ENCODE measurements around the gene RSRC2.

Gene RSRC2

DNA sequence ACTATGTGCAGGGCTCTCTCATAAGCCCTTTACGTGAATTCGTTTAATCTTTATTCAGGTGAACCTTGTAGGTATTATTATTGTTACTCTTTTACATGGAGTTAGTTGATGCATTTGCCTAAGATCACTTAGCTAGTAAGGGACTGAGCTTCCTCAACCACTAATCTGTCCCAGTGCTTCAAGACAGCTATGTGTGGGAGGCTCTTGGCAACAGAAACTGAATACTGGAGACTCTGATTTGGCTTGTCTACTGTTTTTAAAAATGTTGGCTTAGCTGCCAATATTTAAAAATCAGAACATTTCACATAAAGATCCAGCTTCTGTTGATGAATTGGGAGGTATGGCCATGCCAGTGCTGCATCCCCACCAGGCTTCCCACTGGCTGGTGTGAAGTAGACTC lies 7.1 kb upstream of the RSRC2 start:
- Histone ChIP-seq H3K4me3 (no peak overlapping the region), H3K4me1 (no peaks in the 10 kb centered on the region), H3K36me3 (replicated peaks) (peaks cover 79% of the 10 kb centered on the region), H3K27me3 (ENCODE audit: low read depth) (no peaks in the 10 kb centered on the region), H3K9me3 (no peaks in the 10 kb centered on the region)
- no peak for DNase-seq (ENCODE audit: low spot score in 2 of 2)
- in situ Hi-C loops (cut with MboI; ENCODE audit: low sequenced_read_pairs): no loop called here

DNA sequence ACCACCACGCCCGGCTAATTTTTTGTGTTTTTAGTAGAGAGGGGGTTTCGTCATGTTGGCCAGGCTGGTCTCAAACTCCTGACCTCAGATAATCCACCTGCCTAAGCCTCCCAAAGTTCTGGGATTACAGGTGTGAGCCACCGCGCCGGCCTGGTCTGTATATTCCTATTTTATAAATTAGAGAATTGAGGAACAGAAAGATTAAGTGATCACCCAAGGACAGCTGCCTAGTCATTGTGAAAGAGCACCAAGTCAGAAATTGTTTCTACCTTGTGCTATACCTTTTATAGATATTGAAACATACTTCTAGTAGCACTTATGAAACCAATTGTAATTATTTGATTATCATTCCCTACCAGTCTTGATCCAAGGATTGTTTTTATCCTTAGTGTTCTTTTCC lies 2.3 kb upstream of the RSRC2 start:
- no peak for DNase-seq (ENCODE audit: low spot score in 2 of 2)
- Histone ChIP-seq H3K27me3 (ENCODE audit: low read depth) (no peaks in the 10 kb centered on the region), H3K36me3 (replicated peaks) (peaks cover 60% of the 10 kb centered on the region), H3K9me3 (no peaks in the 10 kb centered on the region), H3K4me1 (peaks cover 8% of the 10 kb centered on the region), H3K4me3 (no peak overlapping the region)
- in situ Hi-C loops (cut with MboI; ENCODE audit: low sequenced_read_pairs): no loop called here

DNA sequence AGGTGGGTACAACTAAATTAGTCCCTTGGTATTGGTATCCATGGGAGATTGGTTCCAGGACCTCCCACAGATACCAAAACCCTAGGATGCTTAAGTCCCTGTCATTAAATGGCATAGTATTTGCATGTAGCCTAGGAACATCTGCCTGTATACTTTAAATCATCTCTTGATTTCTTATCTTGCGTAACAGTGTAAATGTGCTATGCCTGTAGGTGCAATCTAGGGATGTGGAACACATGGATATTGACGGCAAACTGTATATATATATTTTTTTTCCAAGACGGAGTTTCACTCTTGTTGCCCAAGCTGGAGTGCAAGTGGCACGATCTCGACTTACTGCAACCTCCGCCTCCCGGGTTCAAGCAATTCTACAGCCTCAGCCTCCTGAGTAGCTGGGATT lies 1.8 kb upstream of the RSRC2 start:
- Histone ChIP-seq H3K4me1 (peaks cover 12% of the 10 kb centered on the region), H3K36me3 (replicated peaks) (peaks cover 60% of the 10 kb centered on the region), H3K27me3 (ENCODE audit: low read depth) (no peaks in the 10 kb centered on the region), H3K9me3 (no peaks in the 10 kb centered on the region), H3K4me3 (peak overlapping the region; percentile 78)
- no peak for DNase-seq (ENCODE audit: low spot score in 2 of 2)
- in situ Hi-C loops (cut with MboI; ENCODE audit: low sequenced_read_pairs): no loop called here

DNA sequence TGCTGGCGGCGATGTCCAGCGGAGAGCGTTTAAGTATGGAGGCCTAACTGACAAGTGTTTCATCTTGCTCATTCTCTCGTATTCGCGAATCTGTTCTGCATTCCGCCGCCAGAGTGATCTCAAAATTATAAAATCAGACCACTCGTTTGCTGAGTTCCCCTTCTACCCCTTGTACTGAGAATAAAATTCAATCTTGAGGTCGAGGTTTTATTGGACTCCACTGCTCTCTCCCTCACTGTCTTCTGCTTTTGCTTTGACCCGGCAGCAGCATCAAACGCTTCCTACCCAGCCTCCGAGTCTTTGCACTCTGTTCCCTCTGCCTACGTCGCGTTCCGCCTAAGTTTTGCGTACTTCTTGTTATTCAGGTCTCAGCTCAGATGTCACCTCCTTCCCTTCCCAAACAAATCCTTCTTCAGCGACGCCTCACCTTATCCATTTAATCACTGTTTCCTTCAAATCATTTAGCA lies 775 bp upstream of the RSRC2 start:
- in situ Hi-C loops (cut with MboI; ENCODE audit: low sequenced_read_pairs): no loop called here
- Histone ChIP-seq H3K4me3 (peak overlapping the region; percentile 78), H3K9me3 (no peaks in the 10 kb centered on the region), H3K4me1 (peaks cover 19% of the 10 kb centered on the region), H3K36me3 (replicated peaks) (peaks cover 62% of the 10 kb centered on the region), H3K27me3 (ENCODE audit: low read depth) (no peaks in the 10 kb centered on the region)
- DNase-seq (ENCODE audit: low spot score in 2 of 2): peak; percentile 19 to 54

DNA sequence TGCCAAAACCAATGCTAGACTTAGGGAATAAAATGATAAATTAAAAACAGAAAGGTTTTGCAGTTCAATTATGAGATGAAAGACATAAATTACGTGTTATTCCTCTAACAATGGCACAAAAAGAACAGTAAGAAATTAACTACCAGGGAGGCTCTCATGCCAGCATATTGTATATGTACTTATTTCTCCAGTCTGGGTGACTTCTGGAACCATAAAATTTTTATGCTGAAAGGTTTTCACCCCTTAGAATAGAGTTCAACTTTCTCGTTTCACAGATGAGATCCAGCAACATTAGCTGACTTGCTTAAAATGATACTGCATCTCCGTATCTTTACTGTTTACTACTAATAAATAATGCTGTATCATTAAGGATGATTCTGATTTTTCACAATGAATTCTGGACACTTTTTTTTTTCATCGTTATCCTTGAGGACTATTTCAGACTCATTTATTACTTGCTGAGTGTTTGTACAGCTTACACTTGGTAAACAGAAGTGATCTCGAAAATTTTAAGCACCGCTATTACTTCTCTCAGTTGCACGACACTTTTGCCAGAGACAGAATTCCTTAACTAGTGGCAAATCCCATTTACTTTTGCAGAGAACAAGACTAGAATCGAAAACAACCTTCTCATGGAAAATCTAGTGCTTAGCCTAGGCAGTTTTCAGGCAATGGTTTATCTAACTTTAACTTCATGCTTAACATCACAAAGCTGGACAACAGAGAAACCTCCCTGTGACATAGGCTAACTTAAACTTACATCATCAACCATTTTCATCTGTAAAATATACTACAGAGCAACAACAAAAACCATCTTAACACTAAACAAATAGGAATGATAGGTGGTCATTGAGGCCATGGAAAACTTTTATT lies 2.7 kb downstream of the RSRC2 start:
- Histone ChIP-seq H3K4me1 (peaks cover 19% of the 10 kb centered on the region), H3K36me3 (replicated peaks) (peaks cover 72% of the 10 kb centered on the region), H3K4me3 (peak overlapping the region; percentile 78), H3K27me3 (ENCODE audit: low read depth) (no peaks in the 10 kb centered on the region), H3K9me3 (no peaks in the 10 kb centered on the region)
- in situ Hi-C loops (cut with MboI; ENCODE audit: low sequenced_read_pairs): loop anchor here (25.0 kb wide), 3 partner anchors 238 to 1088 kb away; partner anchors contain the start of genes CCDC62, DDX55 and DENR
- DNase-seq (ENCODE audit: low spot score in 2 of 2): no peak

DNA sequence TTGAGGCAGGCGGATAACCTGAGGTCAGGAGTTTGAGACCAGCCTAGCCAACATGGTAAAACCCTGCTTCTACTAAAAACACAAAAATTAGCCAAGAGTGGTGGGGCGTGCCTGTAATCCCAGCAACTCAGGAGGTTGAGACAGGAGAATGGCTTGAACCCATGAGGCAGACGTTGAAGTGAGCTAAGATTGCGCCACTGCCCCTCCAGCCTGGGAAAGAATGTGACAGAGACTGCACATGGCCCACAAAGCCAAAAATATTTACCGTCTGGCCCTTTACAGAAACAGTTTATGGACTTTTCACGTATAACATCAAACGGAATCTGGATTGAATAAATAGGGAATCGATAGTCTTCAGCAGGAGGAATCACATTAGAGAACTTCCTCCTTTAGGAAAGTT lies 3.5 kb downstream of the RSRC2 start:
- Histone ChIP-seq H3K4me3 (peak overlapping the region; percentile 78), H3K4me1 (peaks cover 15% of the 10 kb centered on the region), H3K36me3 (replicated peaks) (peaks cover 72% of the 10 kb centered on the region), H3K27me3 (ENCODE audit: low read depth) (no peaks in the 10 kb centered on the region), H3K9me3 (no peaks in the 10 kb centered on the region)
- DNase-seq (ENCODE audit: low spot score in 2 of 2): no peak
- in situ Hi-C loops (cut with MboI; ENCODE audit: low sequenced_read_pairs): loop anchor here (25.0 kb wide), 3 partner anchors 239 to 1089 kb away; partner anchors contain the start of genes CCDC62, DDX55 and DENR

DNA sequence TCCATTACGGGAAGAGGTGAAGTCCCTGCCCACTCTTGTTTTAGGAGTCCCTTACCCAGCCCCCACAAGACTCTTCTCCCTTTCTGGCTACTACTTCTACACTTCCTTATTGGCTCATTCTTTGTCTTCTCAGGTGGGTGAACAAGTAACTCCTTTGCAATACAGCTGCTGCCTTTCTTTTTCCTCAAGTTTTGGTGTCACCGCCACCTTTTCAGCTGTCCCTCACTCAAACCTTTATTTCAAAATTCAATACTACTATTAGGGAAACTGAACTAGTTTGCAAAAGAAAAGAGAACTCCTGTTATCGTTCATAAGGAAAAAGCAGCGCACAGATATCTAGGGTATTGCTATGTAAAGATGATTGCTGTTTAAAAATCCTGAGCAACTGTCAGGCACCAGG lies 6.1 kb downstream of the RSRC2 start:
- Histone ChIP-seq H3K36me3 (replicated peaks) (peaks cover 98% of the 10 kb centered on the region), H3K4me1 (peaks cover 12% of the 10 kb centered on the region), H3K9me3 (no peaks in the 10 kb centered on the region), H3K4me3 (no peak overlapping the region), H3K27me3 (ENCODE audit: low read depth) (no peaks in the 10 kb centered on the region)
- no peak for DNase-seq (ENCODE audit: low spot score in 2 of 2)
- in situ Hi-C loops (cut with MboI; ENCODE audit: low sequenced_read_pairs): loop anchor here (25.0 kb wide), 3 partner anchors 242 to 1092 kb away; partner anchors contain the start of genes CCDC62, DDX55 and DENR

DNA sequence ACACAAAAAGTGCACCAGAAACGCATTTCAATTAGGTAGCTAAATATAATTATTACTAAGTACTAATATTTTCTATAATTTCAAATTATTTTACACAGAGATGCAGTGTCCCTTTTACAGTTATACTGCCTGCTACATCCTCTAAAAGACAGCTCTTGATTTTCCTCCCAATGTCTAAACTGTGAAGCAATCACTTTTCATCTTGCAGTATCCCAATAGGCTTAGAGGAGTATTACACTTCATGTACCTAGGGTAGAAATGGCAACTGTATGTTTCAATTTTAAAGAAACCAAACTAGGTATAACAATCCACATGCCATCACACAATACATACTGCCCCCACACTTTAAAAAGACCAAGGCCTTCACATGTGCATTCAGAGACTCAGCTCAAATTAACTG lies 7.3 kb downstream of the RSRC2 start:
- in situ Hi-C loops (cut with MboI; ENCODE audit: low sequenced_read_pairs): loop anchor here (25.0 kb wide), 3 partner anchors 243 to 1093 kb away; partner anchors contain the start of genes CCDC62, DDX55 and DENR
- H3K27me3 ChIP-seq (ENCODE audit: low read depth): no peaks in the 10 kb centered on the region
- H3K4me3 ChIP-seq: no peak overlapping the region
- H3K4me1 ChIP-seq: peaks cover 12% of the 10 kb centered on the region
- H3K36me3 ChIP-seq (replicated peaks): peaks cover 100% of the 10 kb centered on the region
- no peak for DNase-seq (ENCODE audit: low spot score in 2 of 2)
- no peaks in the 10 kb centered on the region for H3K9me3 ChIP-seq

DNA sequence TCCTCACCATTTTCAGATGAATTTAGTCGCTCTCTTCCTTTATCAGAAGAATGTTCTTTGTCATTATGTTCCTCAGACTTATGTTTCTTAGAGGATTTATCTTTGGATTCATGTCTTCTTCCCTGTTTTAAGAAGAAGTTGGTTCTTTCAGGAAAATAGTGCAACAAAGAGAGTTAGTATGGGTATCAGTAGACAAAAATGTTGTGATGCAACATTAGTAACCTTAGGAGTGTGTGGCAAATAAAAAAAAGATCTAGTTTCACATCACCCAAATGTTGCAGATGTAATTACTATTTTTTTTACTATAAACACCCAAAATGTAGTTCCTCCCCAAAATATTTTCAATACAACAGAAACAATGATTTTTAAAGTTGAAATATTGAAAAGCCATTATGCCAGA lies 7.8 kb downstream of the RSRC2 start:
- peaks cover 10% of the 10 kb centered on the region for H3K4me1 ChIP-seq
- in situ Hi-C loops (cut with MboI; ENCODE audit: low sequenced_read_pairs): loop anchor here (25.0 kb wide), 3 partner anchors 243 to 1093 kb away; partner anchors contain the start of genes CCDC62, DDX55 and DENR
- no peaks in the 10 kb centered on the region for H3K27me3 ChIP-seq (ENCODE audit: low read depth)
- H3K4me3 ChIP-seq: no peak overlapping the region
- DNase-seq (ENCODE audit: low spot score in 2 of 2): no peak
- H3K9me3 ChIP-seq: no peaks in the 10 kb centered on the region
- H3K36me3 ChIP-seq (replicated peaks): peaks cover 100% of the 10 kb centered on the region

DNA sequence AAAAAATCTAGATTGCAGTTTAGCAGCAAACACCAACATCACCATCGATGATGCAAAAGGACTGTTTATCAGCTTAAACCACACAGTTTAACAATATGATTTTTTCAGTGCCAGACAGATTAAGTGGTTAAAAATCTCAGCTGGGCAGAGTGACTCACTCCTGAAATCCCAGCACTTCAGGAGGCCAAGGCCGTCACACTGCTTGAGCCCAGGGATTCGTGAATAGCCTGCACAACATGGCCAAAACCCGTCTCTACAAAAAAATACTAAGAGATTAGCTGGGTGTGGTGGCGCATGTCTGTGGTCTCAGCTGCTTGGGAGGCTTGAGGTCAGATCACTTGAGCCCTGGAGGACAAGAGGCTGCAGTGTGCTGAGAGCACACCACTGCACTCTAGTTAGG lies 8.9 kb downstream of the RSRC2 start:
- Histone ChIP-seq H3K36me3 (replicated peaks) (peaks cover 99% of the 10 kb centered on the region), H3K4me3 (no peak overlapping the region), H3K4me1 (no peaks in the 10 kb centered on the region), H3K9me3 (no peaks in the 10 kb centered on the region), H3K27me3 (ENCODE audit: low read depth) (no peaks in the 10 kb centered on the region)
- in situ Hi-C loops (cut with MboI; ENCODE audit: low sequenced_read_pairs): loop anchor here (25.0 kb wide), 3 partner anchors 244 to 1094 kb away; partner anchors contain the start of genes CCDC62, DDX55 and DENR
- DNase-seq (ENCODE audit: low spot score in 2 of 2): no peak

DNA sequence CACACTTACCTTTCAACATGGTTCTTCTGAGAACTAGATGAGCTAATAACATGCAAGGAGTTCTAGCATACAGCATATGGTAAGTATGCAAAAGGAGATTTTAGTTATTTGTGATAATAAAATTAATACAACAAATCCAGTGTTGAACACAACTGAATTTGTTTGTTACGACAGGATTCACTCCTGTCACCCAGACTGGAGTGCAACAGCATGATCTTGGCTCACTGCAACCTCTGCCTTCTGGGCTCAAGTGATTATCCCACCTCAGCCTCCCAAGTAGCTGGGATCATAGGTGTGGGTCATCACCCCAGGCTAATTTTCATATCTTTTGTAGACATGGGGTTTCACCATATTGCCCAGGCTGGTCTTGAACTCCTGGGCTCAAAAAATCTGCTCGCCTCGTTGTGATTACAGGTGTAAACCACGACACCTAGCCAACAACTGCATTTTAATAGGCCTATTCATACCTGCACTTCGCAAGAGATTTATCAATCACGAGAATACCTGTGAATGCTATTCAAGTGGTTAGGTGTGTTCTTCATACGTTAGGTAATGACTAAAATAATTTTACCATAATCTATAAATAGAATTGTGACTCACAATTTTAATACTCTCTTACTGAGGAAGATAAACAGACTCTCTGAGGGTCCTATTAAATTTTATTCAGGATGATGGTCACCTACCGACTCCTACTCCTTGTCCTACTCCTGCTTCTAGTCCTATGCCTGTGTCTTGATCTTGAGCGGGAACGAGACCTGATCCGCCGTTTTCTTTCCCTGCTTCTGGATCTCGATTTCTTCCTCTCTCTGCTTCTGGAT lies 10.0 kb downstream of the RSRC2 start:
- no peak overlapping the region for H3K4me3 ChIP-seq
- no peak for DNase-seq (ENCODE audit: low spot score in 2 of 2)
- in situ Hi-C loops (cut with MboI; ENCODE audit: low sequenced_read_pairs): loop anchor here (25.0 kb wide), 3 partner anchors 246 to 1096 kb away; partner anchors contain the start of genes CCDC62, DDX55 and DENR
- H3K36me3 ChIP-seq (replicated peaks): peaks cover 99% of the 10 kb centered on the region
- H3K9me3 ChIP-seq: no peaks in the 10 kb centered on the region
- no peaks in the 10 kb centered on the region for H3K27me3 ChIP-seq (ENCODE audit: low read depth)
- no peaks in the 10 kb centered on the region for H3K4me1 ChIP-seq

DNA sequence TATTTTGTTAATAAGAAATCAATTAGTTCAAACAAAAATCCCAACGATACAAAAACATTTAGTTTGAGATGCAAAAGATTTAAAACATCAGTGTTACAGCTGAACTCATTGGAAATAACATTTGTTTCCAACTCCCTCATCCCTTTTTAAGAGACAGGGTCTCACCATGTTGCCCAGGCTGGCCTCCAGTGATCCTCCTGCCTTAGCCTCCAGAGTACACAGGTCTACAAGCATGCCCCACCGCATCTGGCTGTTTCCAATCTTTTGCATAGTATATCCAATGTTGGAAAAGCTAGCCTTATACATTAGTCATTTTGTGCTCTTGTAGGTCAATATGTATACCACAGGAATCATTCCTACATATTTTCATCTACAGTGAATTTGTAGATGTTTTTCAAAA lies 11.5 kb downstream of the RSRC2 start:
- no peak overlapping the region for H3K4me3 ChIP-seq
- no peak for DNase-seq (ENCODE audit: low spot score in 2 of 2)
- H3K4me1 ChIP-seq: no peaks in the 10 kb centered on the region
- H3K36me3 ChIP-seq (replicated peaks): peaks cover 99% of the 10 kb centered on the region
- no peaks in the 10 kb centered on the region for H3K27me3 ChIP-seq (ENCODE audit: low read depth)
- in situ Hi-C loops (cut with MboI; ENCODE audit: low sequenced_read_pairs): loop anchor here (25.0 kb wide), 3 partner anchors 247 to 1097 kb away; partner anchors contain the start of genes CCDC62, DDX55 and DENR
- no peaks in the 10 kb centered on the region for H3K9me3 ChIP-seq

DNA sequence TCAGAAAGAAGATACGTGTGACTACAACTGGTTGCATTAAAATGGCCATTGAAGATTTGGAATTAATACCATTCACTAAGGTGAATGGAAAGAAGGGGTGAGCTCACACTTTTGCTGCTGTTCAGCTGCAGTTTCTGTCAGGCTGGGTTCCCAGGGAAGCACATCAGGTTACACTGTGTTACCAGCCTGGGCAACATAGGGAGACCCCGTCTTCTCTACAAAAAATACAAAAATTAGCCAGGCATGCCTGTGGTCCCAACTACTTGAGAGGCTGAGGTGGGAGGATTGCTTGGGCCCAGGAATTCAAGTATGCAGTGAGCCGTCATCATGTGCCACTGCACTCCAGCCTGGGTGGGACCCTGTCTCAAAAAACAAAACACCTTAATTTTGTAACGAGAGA lies 13.1 kb downstream of the RSRC2 start:
- Histone ChIP-seq H3K9me3 (no peaks in the 10 kb centered on the region), H3K36me3 (replicated peaks) (peaks cover 99% of the 10 kb centered on the region), H3K27me3 (ENCODE audit: low read depth) (no peaks in the 10 kb centered on the region), H3K4me1 (no peaks in the 10 kb centered on the region), H3K4me3 (no peak overlapping the region)
- no peak for DNase-seq (ENCODE audit: low spot score in 2 of 2)
- in situ Hi-C loops (cut with MboI; ENCODE audit: low sequenced_read_pairs): loop anchor here (25.0 kb wide), 3 partner anchors 249 to 1099 kb away; partner anchors contain the start of genes CCDC62, DDX55 and DENR
